NCI-H128 (cell line): Measurements from ENCODE around the gene EFNA5.

ENCODE experiments used
- DNase-seq: peaks from one replicate; lab custom pipeline; 2025; ENCODE audit not compliant: unreplicated experiment; lab: John Stamatoyannopoulos, UW

EFNA5 gene

DNA sequence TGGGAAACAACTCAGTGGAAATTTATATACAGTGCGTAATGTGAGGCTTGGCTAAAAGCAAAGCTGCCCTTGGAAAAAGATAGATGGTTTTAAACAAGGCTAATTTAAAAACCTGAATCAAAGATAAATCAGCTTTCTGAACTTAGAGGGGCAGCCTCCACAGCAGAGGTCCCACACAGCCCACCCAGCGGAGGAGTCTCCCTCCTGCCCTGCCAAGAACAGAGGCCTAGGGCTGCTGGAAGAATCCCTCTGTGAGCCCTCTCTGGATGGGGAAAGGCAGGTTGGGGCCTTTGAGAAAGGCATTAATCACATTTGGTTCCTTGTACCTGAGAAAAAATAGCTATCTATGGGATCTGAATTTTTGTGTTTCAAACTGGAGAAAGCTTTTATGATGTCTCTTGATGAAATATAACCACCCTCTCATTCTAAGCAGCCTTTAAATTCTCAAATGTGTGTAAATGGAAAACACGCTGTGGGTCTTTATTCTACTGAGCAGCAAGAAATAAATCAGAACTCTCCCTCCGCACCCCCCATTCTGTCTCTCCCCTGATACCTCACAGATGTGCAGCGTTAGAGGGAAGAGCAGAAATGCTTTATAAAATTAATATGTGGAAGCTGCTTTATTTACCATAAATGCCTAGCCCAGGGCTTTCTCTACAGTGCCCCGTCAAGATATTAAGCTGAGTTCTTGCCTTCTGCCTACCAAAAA lies 329.2 kb downstream of the EFNA5 start:
- DNase-seq = no peak

- no peak for DNase-seq
Observed at GRCh38 chr5:107340631-107341030, 330.1 kb downstream of the EFNA5 start.

- DNase-seq = no peak
Observed at GRCh38 chr5:107338335-107338734, 332.4 kb downstream of the EFNA5 start.

DNA sequence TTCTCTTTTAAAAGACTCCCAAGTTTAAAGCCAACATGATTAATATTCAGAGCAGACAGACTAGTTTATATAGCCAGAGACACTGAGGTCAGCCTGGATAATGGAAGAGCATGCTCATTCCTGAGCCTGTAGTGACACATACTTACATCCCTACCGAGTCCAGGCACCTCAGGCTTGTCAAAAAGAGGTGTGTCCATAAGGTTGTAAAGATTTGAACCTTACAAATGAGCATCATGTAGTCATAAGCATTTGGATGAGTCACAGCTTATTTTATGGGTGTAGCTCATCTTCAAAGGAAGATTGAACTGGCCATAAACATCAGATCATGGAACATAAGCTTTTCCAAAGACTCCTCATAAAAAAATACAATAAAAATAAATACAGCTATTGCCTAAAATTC lies 333.5 kb downstream of the EFNA5 start:
- DNase-seq = no peak

DNA sequence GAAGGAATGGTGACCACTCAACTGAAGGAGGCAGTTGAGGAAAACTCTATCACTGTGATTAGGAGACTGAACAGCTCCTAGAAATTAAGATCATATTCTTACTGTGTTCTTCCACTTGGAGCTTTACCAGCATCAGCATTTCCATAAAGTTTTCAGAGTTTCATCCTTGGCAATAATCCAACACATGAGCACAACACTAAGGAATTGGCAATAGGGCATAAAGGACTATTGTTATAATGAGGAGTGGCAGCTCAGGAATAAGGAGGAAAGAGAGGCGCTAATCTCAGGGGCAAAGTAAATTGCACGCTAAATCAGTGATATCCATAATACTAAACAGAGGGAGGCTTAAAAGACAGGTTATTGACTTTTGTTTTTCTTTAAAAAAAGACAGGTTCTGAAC lies 338.9 kb downstream of the EFNA5 start:
- no peak for DNase-seq

- no peak for DNase-seq
Observed at GRCh38 chr5:107331312-107331711, 339.4 kb downstream of the EFNA5 start.

DNA sequence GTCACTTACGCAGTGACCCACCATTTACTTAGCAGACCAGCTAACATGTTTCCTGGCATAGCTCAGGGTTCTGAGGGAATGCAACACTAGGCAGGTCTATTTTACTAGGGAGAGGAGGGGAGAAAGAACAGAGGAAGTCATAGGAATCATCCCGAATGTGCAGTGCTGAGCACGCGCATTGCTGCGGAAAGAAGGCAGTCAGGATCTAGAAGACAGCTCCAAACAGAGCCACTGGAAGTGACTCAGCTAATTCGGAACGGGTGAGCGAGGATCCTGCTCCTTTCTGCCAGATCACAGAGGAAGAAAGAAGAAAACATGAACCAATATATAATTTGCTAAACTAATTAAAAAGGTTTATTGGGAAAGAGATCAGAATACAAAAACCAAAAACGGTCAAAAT lies 339.8 kb downstream of the EFNA5 start:
- DNase-seq = no peak

- DNase-seq = no peak
Observed at GRCh38 chr5:107329850-107330249, 340.9 kb downstream of the EFNA5 start.
